ENCODE results near the gene PDE8A. TPM values are rescaled to one million over a fixed set of nuclear protein-coding genes. Genes with fewer than 3 reads are reported as not detected.

Gene PDE8A
- total and polyA plus RNA-seq, 2 of the 4 experiments (the other 2 are of a cell fraction) = 32.4 to 35.9 TPM

- DNase-seq (no peak), ATAC-seq (ENCODE audit: low read depth) (no peak)
- H4K20me1 ChIP-seq (ENCODE audit: insufficient read depth, low read length) = no peaks in the 10 kb centered on the region
- no peak overlapping the region for H3K27ac ChIP-seq (ENCODE audit: insufficient read depth, low read length)
- no peaks in the 10 kb centered on the region for H3K9me1 ChIP-seq (ENCODE audit: insufficient read depth, low read length)
- dilution Hi-C loops (cut with HindIII; ENCODE audit: low sequenced_read_pairs, unreplicated experiment) = no loop called here
- no peak for TF ChIP-seq CTCF (conservative IDR thresholded peaks at IDR 0.05; ENCODE audit: low read depth, low read length)
- TF ChIP-seq ELK1 (IDR thresholded peaks at IDR 0.05; ENCODE audit: borderline replicate concordance, low read depth, low read length) = no peak
- no peak for TF ChIP-seq RCOR1 (IDR thresholded peaks at IDR 0.05; ENCODE audit: insufficient replicate concordance, low read length)
- TF ChIP-seq MXI1 (IDR thresholded peaks at IDR 0.05; ENCODE audit: borderline replicate concordance, low read depth, low read length) = no peak
- no peak for TF ChIP-seq BHLHE40 (IDR thresholded peaks at IDR 0.05; ENCODE audit: low read depth, low read length)
- no peak for TF ChIP-seq MAFK (IDR thresholded peaks at IDR 0.05; ENCODE audit: low read depth, low read length)
- no peak for TF ChIP-seq FOS (IDR thresholded peaks at IDR 0.05; ENCODE audit: low read depth, low read length)
- no peak for TF ChIP-seq SMC3 (IDR thresholded peaks at IDR 0.05; ENCODE audit: low read depth, low read length)
- TF ChIP-seq POLR2A (IDR thresholded peaks at IDR 0.05; ENCODE audit: low read depth, low read length) = no peak
- no peak for TF ChIP-seq CEBPB (IDR thresholded peaks at IDR 0.05; ENCODE audit: low read depth, low read length)
- H4K91ac ChIP-seq (ENCODE audit: insufficient read depth, low read depth, low read length) = no peak overlapping the region
- no peak overlapping the region for H3K18ac ChIP-seq (ENCODE audit: low read depth, low read length)
- no peak overlapping the region for H3K4ac ChIP-seq (ENCODE audit: low read depth, low read length)
- H4K5ac ChIP-seq (ENCODE audit: low read depth, low read length) = no peak overlapping the region
- no peak overlapping the region for H4K8ac ChIP-seq (ENCODE audit: low read depth in 2 of 2, low read length in 2 of 2)
- H3K79me1 ChIP-seq (ENCODE audit: low read depth in 1 of 2, low read length in 2 of 2) = no peaks in the 10 kb centered on the region
- no peak overlapping the region for H3K9ac ChIP-seq (ENCODE audit: low read depth, low read length)
- H3K36me3 ChIP-seq (ENCODE audit: control insufficient read depth, insufficient read depth, low read length) = no peaks in the 10 kb centered on the region
- no peak overlapping the region for H3K4me3 ChIP-seq (ENCODE audit: insufficient read depth, low read depth, low read length)
- H3K14ac ChIP-seq (replicated peaks; ENCODE audit: low read depth, low read length) = no peak overlapping the region
- no TSS peak for BruUV-seq (replicated peaks)
- no peaks in the 10 kb centered on the region for H3K4me1 ChIP-seq (ENCODE audit: control insufficient read depth, insufficient read depth, low read length)
- WGBS, 2 experiments (ENCODE audit: extremely low coverage in 2 of 2, insufficient read length in 1 of 2) = no CpG with 5 or more reads among the region's 7 CpGs
- CTCF ChIA-PET = no interaction called here
- H2AK9ac ChIP-seq (replicated peaks; ENCODE audit: low read depth, low read length, poor library complexity) = no peak overlapping the region
- no peaks in the 10 kb centered on the region; the same call in 1 of the 2 replicates for H3K27me3 ChIP-seq (ENCODE audit: control insufficient read depth, insufficient read depth, low read length)
- peaks cover 3% of the 10 kb centered on the region for H3K9me3 ChIP-seq (ENCODE audit: control insufficient read depth, insufficient read depth, low read length)
- H2BK15ac ChIP-seq (ENCODE audit: low read depth, low read length) = no peak overlapping the region
- H2BK5ac ChIP-seq (ENCODE audit: low read depth, low read length, poor library complexity, severe bottlenecking) = no peak overlapping the region
- no peak overlapping the region for H2BK120ac ChIP-seq (ENCODE audit: low read depth, low read length)
- POLR2A ChIA-PET (ENCODE audit: unreplicated experiment) = no interaction called here
- no peak overlapping the region for H2AFZ ChIP-seq (replicated peaks; ENCODE audit: low read length, poor library complexity)
- no peak overlapping the region for H2BK20ac ChIP-seq (ENCODE audit: low read depth, low read length)
- no peak overlapping the region for H3K23ac ChIP-seq (ENCODE audit: low read depth, low read length)
- H3K56ac ChIP-seq (ENCODE audit: extremely low read depth, insufficient read depth, low read length) = no peak overlapping the region
- in situ Hi-C loops (cut with MboI; ENCODE audit: low sequenced_read_pairs) = loop anchor here (25.0 kb wide), 1 partner anchor 122 kb away; no protein-coding TSS in a partner anchor
- intact Hi-C loops (cut with micrococcal nuclease) = no loop called here
- no peak overlapping the region for H3K4me2 ChIP-seq (ENCODE audit: low read depth, low read length)
- H2AK5ac ChIP-seq (ENCODE audit: low read depth, low read length) = no peak overlapping the region
Measured at GRCh38 chr15:85164841-85165466, 183.3 kb downstream of the PDE8A start.
